HG02852 (cell line): ENCODE data around the gene ULK1.

Experiments
- ATAC-seq: cut with Tn5 transposase; IDR thresholded peaks from one replicate; pipeline ENCODE4 v1.9.1; 2021; ENCODE audit warnings: mild to moderate bottlenecking, moderate library complexity; ENCODE audit not compliant: unreplicated experiment

The ULK1 gene

GRCh38 chr12:131919051-131919347 lies 24.6 kb downstream of the ULK1 start:
- no peak for ATAC-seq

GRCh38 chr12:131919366-131920156 lies 25.1 kb downstream of the ULK1 start:
- no peak for ATAC-seq

GRCh38 chr12:131920157-131920508 lies 25.7 kb downstream of the ULK1 start:
- ATAC-seq = no peak

GRCh38 chr12:131920902-131921840 lies 26.7 kb downstream of the ULK1 start:
- ATAC-seq = no peak

- ATAC-seq = no peak
Measured at GRCh38 chr12:131921866-131922769, 27.7 kb downstream of the ULK1 start.

- no peak for ATAC-seq
Measured at GRCh38 chr12:131922772-131923171, 28.4 kb downstream of the ULK1 start.

GRCh38 chr12:131923260-131923659 lies 28.8 kb downstream of the ULK1 start:
- peak; percentile 86 for ATAC-seq

- no peak for ATAC-seq
Measured at GRCh38 chr12:131927110-131928079, 33.0 kb downstream of the ULK1 start.

GRCh38 chr12:131928080-131928710 lies 33.8 kb downstream of the ULK1 start:
- ATAC-seq = peak; percentile 5

GRCh38 chr12:131928711-131929580 lies 34.5 kb downstream of the ULK1 start, which contains the start of gene PUS1:
TSS of gene PUS1 (plus strand) at chr12:131929276. CDS start at chr12:131929723, 447 bp downstream.
- peak; percentile 62 for ATAC-seq

- ATAC-seq = no peak
Measured at GRCh38 chr12:131929581-131930456, 35.4 kb downstream of the ULK1 start.

GRCh38 chr12:131930510-131930909 lies 36.1 kb downstream of the ULK1 start:
- ATAC-seq = no peak

GRCh38 chr12:131933387-131933786 lies 39.0 kb downstream of the ULK1 start:
- ATAC-seq = no peak

- no peak for ATAC-seq
Measured at GRCh38 chr12:131934535-131934934, 40.1 kb downstream of the ULK1 start.

GRCh38 chr12:131938082-131938481 lies 43.7 kb downstream of the ULK1 start:
- no peak for ATAC-seq

GRCh38 chr12:131939007-131939406 lies 44.6 kb downstream of the ULK1 start:
- no peak for ATAC-seq

GRCh38 chr12:131940141-131940547 lies 45.7 kb downstream of the ULK1 start:
- no peak for ATAC-seq
